HepG2 (cell line): ENCODE results near the gene PCSK6. TPM values are rescaled to one million over a fixed set of nuclear protein-coding genes. Genes with fewer than 3 reads are reported as not detected.

ENCODE experiments used
- DMAP1 ChIP-seq: IDR thresholded peaks from 2 replicates; pipeline ENCODE4 v1.6.1; 2016
- E2F5 ChIP-seq: sonication (generic); formaldehyde crosslinking; conservative IDR thresholded peaks from 2 replicates; pipeline ENCODE4 v1.4.0; 2020; ENCODE audit warnings: missing genetic modification reagents
- HMGXB4 ChIP-seq, 2 experiments: sonication (generic) in 1 of 2; formaldehyde crosslinking in 1 of 2; IDR thresholded peaks; 2 replicates each; pipeline versions ENCODE4 v1.4.0 to v1.6.1; 2018 to 2020; ENCODE audit warnings: missing genetic modification reagents in 2 of 2, borderline replicate concordance in 1 of 2, low read depth in 1 of 2, mild to moderate bottlenecking in 1 of 2, missing biosample characterization in 1 of 2
- PATZ1 ChIP-seq: sonication (generic); formaldehyde crosslinking; IDR thresholded peaks from 2 replicates; pipeline ENCODE4 v1.4.0; 2020; ENCODE audit warnings: missing genetic modification reagents
- POLR2G ChIP-seq: fragments of 200-400 bp; formaldehyde crosslinking; IDR thresholded peaks from 2 replicates; pipeline ENCODE4 v1.6.1; 2018; ENCODE audit warnings: mild to moderate bottlenecking, low read depth, low read length, moderate library complexity
- PRMT3 ChIP-seq: sonication (generic); formaldehyde crosslinking; IDR thresholded peaks from 2 replicates; pipeline ENCODE4 v1.8.1; 2022; ENCODE audit warnings: low read depth, mild to moderate bottlenecking, moderate library complexity, missing genetic modification reagents, borderline replicate concordance
- PRPF4 ChIP-seq: fragments of 200-400 bp; formaldehyde crosslinking; IDR thresholded peaks from 2 replicates; pipeline ENCODE4 v1.6.1; 2016; ENCODE audit warnings: low read length, low read depth; ENCODE audit not compliant: poor library complexity, severe bottlenecking
- RXRA ChIP-seq: sonication (generic); formaldehyde crosslinking; IDR thresholded peaks from 2 replicates; pipeline ENCODE4 v1.5.1; 2020; ENCODE audit warnings: missing genetic modification reagents
- TBX2 ChIP-seq: sonication (generic); formaldehyde crosslinking; IDR thresholded peaks from 2 replicates; pipeline ENCODE4 v1.5.0; 2020; ENCODE audit warnings: missing genetic modification reagents, mild to moderate bottlenecking, borderline replicate concordance
- ZBTB44 ChIP-seq: sonication (generic); formaldehyde crosslinking; IDR thresholded peaks from 2 replicates; pipeline ENCODE4 v1.4.0; 2020; ENCODE audit warnings: missing genetic modification reagents
- ZNF136 ChIP-seq: sonication (generic); formaldehyde crosslinking; IDR thresholded peaks from 2 replicates; pipeline ENCODE4 v1.8.1; 2022; ENCODE audit warnings: low read depth, mild to moderate bottlenecking, moderate library complexity, missing genetic modification reagents
- ZNF276 ChIP-seq: sonication (generic); formaldehyde crosslinking; IDR thresholded peaks from 2 replicates; pipeline ENCODE4 v1.4.0; 2020; ENCODE audit warnings: mild to moderate bottlenecking, low read depth, missing genetic modification reagents
- ZNF558 ChIP-seq: sonication (generic); formaldehyde crosslinking; IDR thresholded peaks from 2 replicates; pipeline ENCODE4 v1.9.0; 2022; ENCODE audit warnings: mild to moderate bottlenecking, missing genetic modification reagents, borderline replicate concordance
- ZNF672 ChIP-seq: sonication (generic); formaldehyde crosslinking; IDR thresholded peaks from 2 replicates; pipeline ENCODE4 v1.8.1; 2022; ENCODE audit warnings: missing genetic modification reagents
- ZNF816 ChIP-seq: sonication (generic); formaldehyde crosslinking; IDR thresholded peaks from 2 replicates; pipeline ENCODE4 v1.8.0; 2022; ENCODE audit warnings: missing genetic modification reagents, mild to moderate bottlenecking, borderline replicate concordance
- ZNF883 ChIP-seq: sonication (generic); formaldehyde crosslinking; IDR thresholded peaks from 2 replicates; pipeline ENCODE4 v1.5.1; 2020; ENCODE audit warnings: mild to moderate bottlenecking, missing genetic modification reagents; ENCODE audit errors: not compliant biosample characterization
- polyA plus RNA-seq, 8 experiments: library from polyadenylated mRNA; depleted of rRNA in 3 of 8; stranded (reverse) in 7 of 8; unstranded in 1 of 8; fragments of >200 nt; fragmentation: Illumina TruSeq in 4 of 8; extraction: Trizol in 4 of 8; gene quantifications; 2 replicates each; pipeline versions ENCODE4 v1.2.1 to v1.2.3, GENCODE V29; 2011 to 2016; ENCODE audit warnings: low read depth in 4 of 8, missing spikeins in 1 of 8, mixed read lengths in 1 of 8; ENCODE audit not compliant: insufficient read depth in 1 of 8
- total RNA-seq, 5 experiments: library from RNA; depleted of rRNA; stranded (reverse); fragments of >200 nt; fragmentation: Illumina TruSeq; extraction: Trizol; gene quantifications; 2 replicates each; pipeline ENCODE4 v1.2.3, GENCODE V29; 2016; ENCODE audit warnings: low read depth in 1 of 5

Gene PCSK6
- total and polyA plus RNA-seq, 2 of the 13 experiments (the other 11 are each of a cell fraction or from before 2014, with no cell fraction given): 56.5 to 155 TPM

- TF ChIP-seq PRMT3 (CRISPR knock-in tag) (no peak), ZNF883 (CRISPR knock-in tag) (peak; percentile 67), RXRA (CRISPR knock-in tag) (peak; percentile 56; the same call in 1 of the 2 replicates), HMGXB4 (CRISPR knock-in tag; IDR thresholded peaks at IDR 0.05; ENCODE audit: borderline replicate concordance in 1 of 2, low read depth in 1 of 2) (peak; percentile 77 to 86; a peak in 3 of 4 replicates), DMAP1 (no peak), ZBTB44 (CRISPR knock-in tag) (no peak), ZNF672 (CRISPR knock-in tag) (no peak), ZNF816 (CRISPR knock-in tag) (no peak), ZNF136 (no peak), POLR2G (no peak), ZNF276 (peak; percentile 45; the same call in 1 of the 2 replicates), PATZ1 (CRISPR knock-in tag) (peak; percentile 81), TBX2 (peak; percentile 58; the same call in 1 of the 2 replicates), E2F5 (no peak), PRPF4 (no peak), ZNF558 (CRISPR knock-in tag) (no peak)
Measured at GRCh38 chr15:101501703-101502373, 12.3 kb upstream of the PCSK6 start (continued).
